Dendritic cell treated with granulocyte-macrophage colony-stimulating factor and Interleukin-4, amounts not matched to agents 40 ng/mL and 50 ng/mL, for 4 days (primary cell): ENCODE data around the gene HRAS.

Source experiments
- H3K27ac Mint-ChIP-seq: one replicate; pipeline ENCODE4 v1.8.0; 2022; ENCODE audit warnings: mild to moderate bottlenecking, mixed read lengths
- H3K27me3 Mint-ChIP-seq: one replicate; pipeline ENCODE4 v1.8.0; 2022; ENCODE audit warnings: mild to moderate bottlenecking, mixed read lengths
- H3K36me3 Mint-ChIP-seq: one replicate; pipeline ENCODE4 v1.8.0; 2022; ENCODE audit warnings: low read depth, mixed read lengths
- H3K4me1 Mint-ChIP-seq: one replicate; pipeline ENCODE4 v1.8.0; 2022; ENCODE audit warnings: low read depth, mixed read lengths
- H3K4me3 Mint-ChIP-seq: one replicate; pipeline ENCODE4 v1.8.0; 2022; ENCODE audit warnings: mild to moderate bottlenecking, moderate library complexity, mixed read lengths
- H3K9me3 Mint-ChIP-seq: one replicate; pipeline ENCODE4 v1.8.0; 2022; ENCODE audit warnings: mixed read lengths
- intact Hi-C: fragments of 100-400 bp; cut with micrococcal nuclease; formaldehyde crosslinking; loops from one replicate; pipeline ENCODE4 v1.15.0; 2022

HRAS gene

GRCh38 chr11:488992-489391 is 46.4 kb downstream of the HRAS start:
- Mint-ChIP-seq H3K9me3 (no peaks in the 10 kb centered on the region), H3K36me3 (peaks cover 68% of the 10 kb centered on the region)
- intact Hi-C loops = no loop called here

GRCh38 chr11:488579-488978 is 46.8 kb downstream of the HRAS start:
- intact Hi-C loops = no loop called here
- H3K36me3 Mint-ChIP-seq = peaks cover 64% of the 10 kb centered on the region
- no peak overlapping the region for H3K4me3 Mint-ChIP-seq
- H3K27me3 Mint-ChIP-seq = no peaks in the 10 kb centered on the region
- H3K27ac Mint-ChIP-seq = no peak overlapping the region
- H3K4me1 Mint-ChIP-seq = peaks cover 6% of the 10 kb centered on the region
- no peaks in the 10 kb centered on the region for H3K9me3 Mint-ChIP-seq

More at GRCh38 chr11:488992-489391, 46.4 kb downstream of the HRAS start:
- Mint-ChIP-seq H3K4me1 (peaks cover 6% of the 10 kb centered on the region), H3K4me3 (no peak overlapping the region), H3K27me3 (no peaks in the 10 kb centered on the region), H3K27ac (no peak overlapping the region)

GRCh38 chr11:488062-488461 is 47.3 kb downstream of the HRAS start:
- no peaks in the 10 kb centered on the region for H3K27me3 Mint-ChIP-seq
- H3K4me3 Mint-ChIP-seq = no peak overlapping the region

GRCh38 chr11:487571-488021 is 47.8 kb downstream of the HRAS start:
- H3K27ac Mint-ChIP-seq = no peak overlapping the region
- peaks cover 6% of the 10 kb centered on the region for H3K4me1 Mint-ChIP-seq
- H3K4me3 Mint-ChIP-seq = no peak overlapping the region
- H3K36me3 Mint-ChIP-seq = peaks cover 54% of the 10 kb centered on the region
- H3K27me3 Mint-ChIP-seq = no peaks in the 10 kb centered on the region
- intact Hi-C loops = no loop called here
- no peaks in the 10 kb centered on the region for H3K9me3 Mint-ChIP-seq

More at GRCh38 chr11:488062-488461, 47.3 kb downstream of the HRAS start:
- Mint-ChIP-seq H3K4me1 (peaks cover 6% of the 10 kb centered on the region), H3K27ac (no peak overlapping the region), H3K36me3 (peaks cover 59% of the 10 kb centered on the region), H3K9me3 (no peaks in the 10 kb centered on the region)
- intact Hi-C loops = no loop called here

- Mint-ChIP-seq H3K9me3 (no peaks in the 10 kb centered on the region), H3K27me3 (no peaks in the 10 kb centered on the region), H3K36me3 (peaks cover 41% of the 10 kb centered on the region), H3K4me1 (peaks cover 6% of the 10 kb centered on the region), H3K27ac (no peak overlapping the region), H3K4me3 (no peak overlapping the region)
- intact Hi-C loops = no loop called here
Measured at GRCh38 chr11:486189-486588, 49.2 kb downstream of the HRAS start.

- Mint-ChIP-seq H3K36me3 (peaks cover 38% of the 10 kb centered on the region), H3K9me3 (no peaks in the 10 kb centered on the region), H3K27ac (no peak overlapping the region), H3K4me1 (peaks cover 6% of the 10 kb centered on the region), H3K27me3 (no peaks in the 10 kb centered on the region), H3K4me3 (no peak overlapping the region)
- intact Hi-C loops = no loop called here
Measured at GRCh38 chr11:484616-485015, 50.8 kb downstream of the HRAS start.
